ENCODE data around the gene GRK5.

GRK5 gene

GRCh38 chr10:119468542-119469324 lies 261.4 kb downstream of the GRK5 start:
- no peaks in the 10 kb centered on the region for H3K4me1 ChIP-seq (ENCODE audit: insufficient read depth, low read length)
- no peak overlapping the region for H2AFZ ChIP-seq (ENCODE audit: low read depth, low read length)
- H3K9me3 ChIP-seq (ENCODE audit: low read length): no peaks in the 10 kb centered on the region
- no peak overlapping the region for H3K4me3 ChIP-seq (ENCODE audit: low read length)
- H3K27me3 ChIP-seq (ENCODE audit: insufficient read depth, low read length): peaks cover 7% of the 10 kb centered on the region
- H3K36me3 ChIP-seq (ENCODE audit: insufficient read depth, low read length): no peaks in the 10 kb centered on the region

GRCh38 chr10:119469325-119469707 lies 261.9 kb downstream of the GRK5 start:
- Histone ChIP-seq H3K27me3 (ENCODE audit: insufficient read depth, low read length) (peaks cover 7% of the 10 kb centered on the region), H3K4me1 (ENCODE audit: insufficient read depth, low read length) (no peaks in the 10 kb centered on the region), H3K9me3 (ENCODE audit: low read length) (no peaks in the 10 kb centered on the region), H2AFZ (ENCODE audit: low read depth, low read length) (no peak overlapping the region), H3K4me3 (ENCODE audit: low read length) (no peak overlapping the region), H3K36me3 (ENCODE audit: insufficient read depth, low read length) (no peaks in the 10 kb centered on the region)

- Histone ChIP-seq H3K4me3 (ENCODE audit: low read length) (no peak overlapping the region), H3K9me3 (ENCODE audit: low read length) (no peaks in the 10 kb centered on the region), H3K36me3 (ENCODE audit: insufficient read depth, low read length) (no peaks in the 10 kb centered on the region), H3K4me1 (ENCODE audit: insufficient read depth, low read length) (no peaks in the 10 kb centered on the region), H2AFZ (ENCODE audit: low read depth, low read length) (no peak overlapping the region), H3K27me3 (ENCODE audit: insufficient read depth, low read length) (peaks cover 8% of the 10 kb centered on the region)
These were observed 262.5 kb downstream of the GRK5 start for GRCh38 chr10:119469846-119470245.

- H3K4me1 ChIP-seq (ENCODE audit: insufficient read depth, low read length): no peaks in the 10 kb centered on the region
- H2AFZ ChIP-seq (ENCODE audit: low read depth, low read length): no peak overlapping the region
- H3K9me3 ChIP-seq (ENCODE audit: low read length): no peaks in the 10 kb centered on the region
- H3K27me3 ChIP-seq (ENCODE audit: insufficient read depth, low read length): peaks cover 8% of the 10 kb centered on the region
- no peaks in the 10 kb centered on the region for H3K36me3 ChIP-seq (ENCODE audit: insufficient read depth, low read length)
- no peak overlapping the region for H3K4me3 ChIP-seq (ENCODE audit: low read length)
These were observed 263.7 kb downstream of the GRK5 start for GRCh38 chr10:119470920-119471702.

- H3K36me3 ChIP-seq (ENCODE audit: insufficient read depth, low read length): no peaks in the 10 kb centered on the region
- no peak overlapping the region for H2AFZ ChIP-seq (ENCODE audit: low read depth, low read length)
- no peak overlapping the region for H3K4me3 ChIP-seq (ENCODE audit: low read length)
- H3K27me3 ChIP-seq (ENCODE audit: insufficient read depth, low read length): peaks cover 7% of the 10 kb centered on the region
- H3K9me3 ChIP-seq (ENCODE audit: low read length): no peaks in the 10 kb centered on the region
- H3K4me1 ChIP-seq (ENCODE audit: insufficient read depth, low read length): peaks cover 4% of the 10 kb centered on the region
These were observed 266.4 kb downstream of the GRK5 start for GRCh38 chr10:119473771-119474170.

- Histone ChIP-seq H3K27me3 (ENCODE audit: insufficient read depth, low read length) (peaks cover 10% of the 10 kb centered on the region), H3K4me3 (ENCODE audit: low read length) (no peak overlapping the region), H3K36me3 (ENCODE audit: insufficient read depth, low read length) (no peaks in the 10 kb centered on the region), H3K4me1 (ENCODE audit: insufficient read depth, low read length) (peaks cover 4% of the 10 kb centered on the region), H2AFZ (ENCODE audit: low read depth, low read length) (no peak overlapping the region), H3K9me3 (ENCODE audit: low read length) (no peaks in the 10 kb centered on the region)
These were observed 267.2 kb downstream of the GRK5 start for GRCh38 chr10:119474606-119475005.

GRCh38 chr10:119477444-119477843 lies 270.1 kb downstream of the GRK5 start:
- no peaks in the 10 kb centered on the region for H3K36me3 ChIP-seq (ENCODE audit: insufficient read depth, low read length)
- H3K4me1 ChIP-seq (ENCODE audit: insufficient read depth, low read length): peaks cover 4% of the 10 kb centered on the region
- H3K27me3 ChIP-seq (ENCODE audit: insufficient read depth, low read length): peaks cover 10% of the 10 kb centered on the region
- no peak overlapping the region for H3K4me3 ChIP-seq (ENCODE audit: low read length)
- no peaks in the 10 kb centered on the region for H3K9me3 ChIP-seq (ENCODE audit: low read length)
- H2AFZ ChIP-seq (ENCODE audit: low read depth, low read length): no peak overlapping the region

- peaks cover 10% of the 10 kb centered on the region for H3K27me3 ChIP-seq (ENCODE audit: insufficient read depth, low read length)
- H2AFZ ChIP-seq (ENCODE audit: low read depth, low read length): no peak overlapping the region
These were observed 270.9 kb downstream of the GRK5 start for GRCh38 chr10:119478111-119478802.

GRCh38 chr10:119478811-119479341 lies 271.5 kb downstream of the GRK5 start:
- Histone ChIP-seq H3K4me1 (ENCODE audit: insufficient read depth, low read length) (peaks cover 4% of the 10 kb centered on the region), H3K27me3 (ENCODE audit: insufficient read depth, low read length) (peaks cover 10% of the 10 kb centered on the region)

More at GRCh38 chr10:119478111-119478802, 270.9 kb downstream of the GRK5 start:
- Histone ChIP-seq H3K4me3 (ENCODE audit: low read length) (no peak overlapping the region), H3K9me3 (ENCODE audit: low read length) (no peaks in the 10 kb centered on the region), H3K4me1 (ENCODE audit: insufficient read depth, low read length) (peaks cover 4% of the 10 kb centered on the region), H3K36me3 (ENCODE audit: insufficient read depth, low read length) (no peaks in the 10 kb centered on the region)

GRCh38 chr10:119479532-119479931 lies 272.2 kb downstream of the GRK5 start:
- peaks cover 7% of the 10 kb centered on the region for H3K4me1 ChIP-seq (ENCODE audit: insufficient read depth, low read length)
- peaks cover 10% of the 10 kb centered on the region for H3K27me3 ChIP-seq (ENCODE audit: insufficient read depth, low read length)
- no peak overlapping the region for H2AFZ ChIP-seq (ENCODE audit: low read depth, low read length)
- H3K9me3 ChIP-seq (ENCODE audit: low read length): no peaks in the 10 kb centered on the region
- H3K36me3 ChIP-seq (ENCODE audit: insufficient read depth, low read length): no peaks in the 10 kb centered on the region
- no peak overlapping the region for H3K4me3 ChIP-seq (ENCODE audit: low read length)

More at GRCh38 chr10:119478811-119479341, 271.5 kb downstream of the GRK5 start:
- Histone ChIP-seq H3K4me3 (ENCODE audit: low read length) (no peak overlapping the region), H3K9me3 (ENCODE audit: low read length) (no peaks in the 10 kb centered on the region), H3K36me3 (ENCODE audit: insufficient read depth, low read length) (no peaks in the 10 kb centered on the region), H2AFZ (ENCODE audit: low read depth, low read length) (no peak overlapping the region)

- peaks cover 8% of the 10 kb centered on the region for H3K27me3 ChIP-seq (ENCODE audit: insufficient read depth, low read length)
- no peaks in the 10 kb centered on the region for H3K36me3 ChIP-seq (ENCODE audit: insufficient read depth, low read length)
- H3K4me1 ChIP-seq (ENCODE audit: insufficient read depth, low read length): peaks cover 10% of the 10 kb centered on the region
- no peak overlapping the region for H3K4me3 ChIP-seq (ENCODE audit: low read length)
- H2AFZ ChIP-seq (ENCODE audit: low read depth, low read length): no peak overlapping the region
- no peaks in the 10 kb centered on the region for H3K9me3 ChIP-seq (ENCODE audit: low read length)
These were observed 273.3 kb downstream of the GRK5 start for GRCh38 chr10:119480667-119481066.

GRCh38 chr10:119481781-119482426 lies 274.5 kb downstream of the GRK5 start:
- Histone ChIP-seq H2AFZ (ENCODE audit: low read depth, low read length) (no peak overlapping the region), H3K4me3 (ENCODE audit: low read length) (no peak overlapping the region), H3K9me3 (ENCODE audit: low read length) (no peaks in the 10 kb centered on the region), H3K4me1 (ENCODE audit: insufficient read depth, low read length) (peaks cover 10% of the 10 kb centered on the region), H3K36me3 (ENCODE audit: insufficient read depth, low read length) (no peaks in the 10 kb centered on the region), H3K27me3 (ENCODE audit: insufficient read depth, low read length) (peaks cover 8% of the 10 kb centered on the region)
